ENCODE results near the gene FRMD4B. TPM values are rescaled to one million over a fixed set of nuclear protein-coding genes. Genes with fewer than 3 reads are reported as not detected.

Gene FRMD4B
- total RNA-seq, 2 experiments from 2014 or later = not detected

DNA sequence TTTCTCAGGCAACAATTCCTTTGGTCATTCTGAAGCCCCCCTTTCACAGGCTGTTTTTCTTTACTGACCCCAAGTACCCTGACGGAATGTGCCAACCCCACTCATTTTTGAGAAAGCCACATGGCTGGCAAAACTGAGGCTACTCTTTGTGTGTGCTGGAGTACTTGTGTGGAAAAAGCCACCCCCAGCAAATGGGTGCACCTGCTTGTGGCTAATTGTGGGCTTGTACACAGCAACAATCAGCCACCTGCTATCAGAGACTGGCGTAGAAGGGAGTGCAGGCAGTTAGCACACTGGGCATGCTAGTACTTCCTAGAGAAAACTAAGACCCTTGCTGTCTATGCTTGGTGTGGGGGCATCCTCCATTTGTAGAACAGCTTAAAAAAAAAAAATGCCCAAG lies 153.4 kb downstream of the FRMD4B start:
- H3K79me2 ChIP-seq (ENCODE audit: insufficient read depth, low read depth, low read length) = no peaks in the 10 kb centered on the region
- TF ChIP-seq, protein P1, sequence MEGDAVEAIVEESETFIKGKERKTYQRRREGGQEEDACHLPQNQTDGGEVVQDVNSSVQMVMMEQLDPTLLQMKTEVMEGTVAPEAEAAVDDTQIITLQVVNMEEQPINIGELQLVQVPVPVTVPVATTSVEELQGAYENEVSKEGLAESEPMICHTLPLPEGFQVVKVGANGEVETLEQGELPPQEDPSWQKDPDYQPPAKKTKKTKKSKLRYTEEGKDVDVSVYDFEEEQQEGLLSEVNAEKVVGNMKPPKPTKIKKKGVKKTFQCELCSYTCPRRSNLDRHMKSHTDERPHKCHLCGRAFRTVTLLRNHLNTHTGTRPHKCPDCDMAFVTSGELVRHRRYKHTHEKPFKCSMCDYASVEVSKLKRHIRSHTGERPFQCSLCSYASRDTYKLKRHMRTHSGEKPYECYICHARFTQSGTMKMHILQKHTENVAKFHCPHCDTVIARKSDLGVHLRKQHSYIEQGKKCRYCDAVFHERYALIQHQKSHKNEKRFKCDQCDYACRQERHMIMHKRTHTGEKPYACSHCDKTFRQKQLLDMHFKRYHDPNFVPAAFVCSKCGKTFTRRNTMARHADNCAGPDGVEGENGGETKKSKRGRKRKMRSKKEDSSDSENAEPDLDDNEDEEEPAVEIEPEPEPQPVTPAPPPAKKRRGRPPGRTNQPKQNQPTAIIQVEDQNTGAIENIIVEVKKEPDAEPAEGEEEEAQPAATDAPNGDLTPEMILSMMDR (conservative IDR thresholded peaks at IDR 0.05; ENCODE audit: low read length) = no peak
- no peak for TF ChIP-seq EZH2phosphoT487 (IDR thresholded peaks at IDR 0.05; ENCODE audit: borderline replicate concordance, low read depth, low read length)
- no peaks in the 10 kb centered on the region for H3K4me1 ChIP-seq (ENCODE audit: insufficient read depth, low read length, poor library complexity, severe bottlenecking)
- H3K9me2 ChIP-seq (ENCODE audit: insufficient read depth, low read length) = no peaks in the 10 kb centered on the region
- no peaks in the 10 kb centered on the region for H3K9me3 ChIP-seq (ENCODE audit: low read length)
- CTCF ChIA-PET (ENCODE audit: unreplicated experiment) = no interaction called here
- no peak overlapping the region for H2AFZ ChIP-seq (ENCODE audit: low read length)
- no peak overlapping the region for H3K4me2 ChIP-seq (ENCODE audit: low read length)
- DNase-seq (ENCODE audit: low spot score) = no peak
- H3K4me3 ChIP-seq (ENCODE audit: low read depth, low read length, poor library complexity, severe bottlenecking) = no peak overlapping the region
- intact Hi-C loops (cut with micrococcal nuclease; ENCODE audit: unreplicated experiment) = no loop called here
- BruUV-seq (replicated peaks) = no TSS peak
- no peaks in the 10 kb centered on the region for H4K20me1 ChIP-seq (ENCODE audit: insufficient read depth, low read length)
- H3K27ac ChIP-seq (ENCODE audit: low read depth, low read length, poor library complexity, severe bottlenecking) = no peak overlapping the region
- H3K36me3 ChIP-seq (ENCODE audit: insufficient read depth, low read length) = no peaks in the 10 kb centered on the region
- POLR2A ChIA-PET = no interaction called here

DNA sequence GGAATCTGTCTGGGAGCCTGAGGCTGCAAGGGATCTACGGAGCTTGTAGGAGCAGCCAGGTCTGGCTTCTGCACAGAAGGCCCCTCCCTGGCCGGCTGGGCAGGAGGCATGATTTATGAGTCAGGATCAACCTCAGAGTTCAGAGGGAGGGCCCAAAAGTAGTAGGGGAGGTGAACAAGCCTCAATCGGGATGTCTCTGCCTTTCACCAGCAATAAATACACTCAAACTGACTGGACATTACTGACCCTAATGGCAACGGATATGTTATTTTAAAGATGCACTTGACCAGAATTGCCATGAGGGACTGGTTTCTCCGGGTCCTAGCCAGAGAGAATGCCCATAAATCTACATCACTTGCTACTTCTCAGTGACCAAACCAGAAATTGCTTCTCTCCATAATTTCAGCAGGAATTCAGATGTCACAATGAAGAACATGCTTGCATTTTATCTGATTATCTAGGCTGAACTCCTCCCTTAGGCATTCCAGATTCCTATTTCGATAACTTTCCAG lies 153.9 kb downstream of the FRMD4B start:
- no TSS peak for BruUV-seq (replicated peaks)
- Histone ChIP-seq H2AFZ (ENCODE audit: low read length) (no peak overlapping the region), H4K20me1 (ENCODE audit: insufficient read depth, low read length) (no peaks in the 10 kb centered on the region), H3K4me3 (ENCODE audit: low read depth, low read length, poor library complexity, severe bottlenecking) (no peak overlapping the region), H3K79me2 (ENCODE audit: insufficient read depth, low read depth, low read length) (no peaks in the 10 kb centered on the region), H3K36me3 (ENCODE audit: insufficient read depth, low read length) (no peaks in the 10 kb centered on the region), H3K9me2 (ENCODE audit: insufficient read depth, low read length) (no peaks in the 10 kb centered on the region), H3K4me1 (ENCODE audit: insufficient read depth, low read length, poor library complexity, severe bottlenecking) (no peaks in the 10 kb centered on the region), H3K9me3 (ENCODE audit: low read length) (no peaks in the 10 kb centered on the region), H3K27ac (ENCODE audit: low read depth, low read length, poor library complexity, severe bottlenecking) (no peak overlapping the region), H3K4me2 (ENCODE audit: low read length) (no peak overlapping the region)
- intact Hi-C loops (cut with micrococcal nuclease; ENCODE audit: unreplicated experiment) = no loop called here
- TF ChIP-seq EZH2phosphoT487 (IDR thresholded peaks at IDR 0.05; ENCODE audit: borderline replicate concordance, low read depth, low read length) = no peak
- TF ChIP-seq, protein P1 (conservative IDR thresholded peaks at IDR 0.05; ENCODE audit: low read length) = no peak
- POLR2A ChIA-PET = no interaction called here
- DNase-seq (ENCODE audit: low spot score) = no peak
- CTCF ChIA-PET (ENCODE audit: unreplicated experiment) = no interaction called here

DNA sequence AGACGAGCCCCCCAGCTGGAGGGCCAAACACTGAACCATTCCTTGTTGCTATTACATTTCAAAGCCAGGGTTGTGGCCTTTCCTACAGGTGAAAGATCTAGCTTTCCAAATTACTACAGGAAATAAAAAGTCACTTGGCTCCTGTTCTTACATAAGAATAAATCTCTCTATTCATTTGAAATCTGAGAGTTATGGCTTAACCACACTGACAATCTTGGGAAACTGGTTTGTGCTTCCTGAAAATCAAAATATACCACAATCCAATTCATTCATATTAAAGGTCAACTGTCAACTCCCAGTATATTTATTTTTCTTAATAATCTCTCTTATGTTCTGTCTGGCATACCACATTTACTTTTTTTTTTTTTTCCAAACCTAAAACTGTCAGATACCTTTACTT lies 159.8 kb downstream of the FRMD4B start:
- H3K36me3 ChIP-seq (ENCODE audit: insufficient read depth, low read length) = no peaks in the 10 kb centered on the region
- CTCF ChIA-PET (ENCODE audit: unreplicated experiment) = no interaction called here
- H3K79me2 ChIP-seq (ENCODE audit: insufficient read depth, low read depth, low read length) = no peaks in the 10 kb centered on the region
- no peak for TF ChIP-seq EZH2phosphoT487 (IDR thresholded peaks at IDR 0.05; ENCODE audit: borderline replicate concordance, low read depth, low read length)
- TF ChIP-seq, protein P1 (conservative IDR thresholded peaks at IDR 0.05; ENCODE audit: low read length) = no peak
- no peaks in the 10 kb centered on the region for H4K20me1 ChIP-seq (ENCODE audit: insufficient read depth, low read length)
- no TSS peak for BruUV-seq (replicated peaks)
- H3K9me3 ChIP-seq (ENCODE audit: low read length) = no peaks in the 10 kb centered on the region
- intact Hi-C loops (cut with micrococcal nuclease; ENCODE audit: unreplicated experiment) = no loop called here
- H3K27ac ChIP-seq (ENCODE audit: low read depth, low read length, poor library complexity, severe bottlenecking) = no peak overlapping the region
- no peak overlapping the region for H3K4me3 ChIP-seq (ENCODE audit: low read depth, low read length, poor library complexity, severe bottlenecking)
- DNase-seq (ENCODE audit: low spot score) = no peak
- POLR2A ChIA-PET = no interaction called here
- no peak overlapping the region for H3K4me2 ChIP-seq (ENCODE audit: low read length)
- no peaks in the 10 kb centered on the region for H3K4me1 ChIP-seq (ENCODE audit: insufficient read depth, low read length, poor library complexity, severe bottlenecking)
- H3K9me2 ChIP-seq (ENCODE audit: insufficient read depth, low read length) = no peaks in the 10 kb centered on the region
- no peak overlapping the region for H2AFZ ChIP-seq (ENCODE audit: low read length)

Data from OCI-LY7 (cell line).